CD4-positive, alpha-beta memory T cell (primary cell): ENCODE results near the gene TRDMT1. TPM values are rescaled to one million over a fixed set of nuclear protein-coding genes. Genes with fewer than 3 reads are reported as not detected.

ENCODE experiments used
- CTCF ChIA-PET: fragments of 350-600 bp; sonication (Branson Sonifier 250); formaldehyde crosslinking; loops from one replicate; lab custom pipeline; 2021; ENCODE audit warnings: inconsistent platforms; ENCODE audit not compliant: partially characterized antibody; lab: Charles Lee
- POLR2A ChIA-PET: fragments of 350-600 bp; sonication (Branson Sonifier 250); formaldehyde crosslinking; loops from one replicate; lab custom pipeline; 2021; ENCODE audit not compliant: partially characterized antibody; lab: Charles Lee
- DNase-seq, 5 donors: peaks; one replicate each; pipeline versions ENCODE4 v3.0.0 to v3.0.0-alpha.2; 2020 to 2022; ENCODE audit warnings: mixed read lengths in 1 of 5
- H3K27ac ChIP-seq: one replicate; pipeline ENCODE4 v1.7.0; 2013; ENCODE audit warnings: low read depth, low read length
- H3K27me3 ChIP-seq: 2 replicates; pipeline ENCODE4 v1.7.0; 2013; ENCODE audit warnings: mild to moderate bottlenecking, low read length, moderate library complexity; ENCODE audit not compliant: insufficient read depth
- H3K36me3 ChIP-seq: 2 replicates; pipeline ENCODE4 v1.7.0; 2013; ENCODE audit warnings: mild to moderate bottlenecking, low read length, moderate library complexity; ENCODE audit not compliant: insufficient read depth
- H3K4me1 ChIP-seq: 2 replicates; pipeline ENCODE4 v1.7.0; 2013; ENCODE audit warnings: mild to moderate bottlenecking, low read length, moderate library complexity; ENCODE audit not compliant: insufficient read depth
- H3K4me3 ChIP-seq, 2 donors: one replicate each; pipeline ENCODE4 v1.7.0; 2013; ENCODE audit warnings: low read length in 2 of 2, mild to moderate bottlenecking in 1 of 2
- H3K9me3 ChIP-seq, 2 donors: one replicate each; pipeline ENCODE4 v1.7.0; 2013; ENCODE audit warnings: low read length in 2 of 2, control low read depth in 1 of 2; ENCODE audit not compliant: control insufficient read depth in 1 of 2
- H3K27ac Mint-ChIP-seq, 7 donors: one replicate each; pipeline ENCODE4 v1.8.0; 2020 to 2021; ENCODE audit warnings: mixed read lengths in 7 of 7, mild to moderate bottlenecking in 6 of 7, inconsistent platforms in 3 of 7, moderate library complexity in 3 of 7
- H3K27me3 Mint-ChIP-seq, 2 donors: one replicate each; pipeline ENCODE4 v1.8.0; 2020 to 2021; ENCODE audit warnings: mixed read lengths in 2 of 2
- H3K36me3 Mint-ChIP-seq, 2 donors: one replicate each; pipeline ENCODE4 v1.8.0; 2020 to 2021; ENCODE audit warnings: mixed read lengths in 2 of 2, inconsistent platforms in 1 of 2, mild to moderate bottlenecking in 1 of 2
- H3K4me1 Mint-ChIP-seq, 4 donors: one replicate each; pipeline ENCODE4 v1.8.0; 2020 to 2021; ENCODE audit warnings: mixed read lengths in 4 of 4, mild to moderate bottlenecking in 1 of 4
- H3K4me3 Mint-ChIP-seq, 8 donors: one replicate each; pipeline ENCODE4 v1.8.0; 2020 to 2021; ENCODE audit warnings: mixed read lengths in 8 of 8, mild to moderate bottlenecking in 7 of 8, moderate library complexity in 6 of 8, inconsistent platforms in 3 of 8
- H3K9me3 Mint-ChIP-seq, 8 donors: one replicate each; pipeline ENCODE4 v1.8.0; 2020 to 2021; ENCODE audit warnings: mixed read lengths in 8 of 8, mild to moderate bottlenecking in 5 of 8, inconsistent platforms in 3 of 8, moderate library complexity in 1 of 8
- intact Hi-C: fragments of 100-400 bp; cut with micrococcal nuclease; formaldehyde crosslinking; loops from one replicate; pipeline ENCODE4 v1.15.1; 2023
- polyA plus RNA-seq, 2 donors: library from polyadenylated mRNA; unstranded; fragments of 300-500 nt; fragmentation: Illumina TruSeq; gene quantifications; one replicate each; pipeline ENCODE4 v1.2.3, GENCODE V29; 2021
- total RNA-seq, 2 experiments: library from RNA; stranded (reverse); gene quantifications; one replicate each; pipeline ENCODE4 v1.2.3, GENCODE V29; 2021

TRDMT1 gene
- total and polyA plus RNA-seq, 4 experiments from 2014 or later = 7.3 to 21.3 (median 14.2) TPM

DNA sequence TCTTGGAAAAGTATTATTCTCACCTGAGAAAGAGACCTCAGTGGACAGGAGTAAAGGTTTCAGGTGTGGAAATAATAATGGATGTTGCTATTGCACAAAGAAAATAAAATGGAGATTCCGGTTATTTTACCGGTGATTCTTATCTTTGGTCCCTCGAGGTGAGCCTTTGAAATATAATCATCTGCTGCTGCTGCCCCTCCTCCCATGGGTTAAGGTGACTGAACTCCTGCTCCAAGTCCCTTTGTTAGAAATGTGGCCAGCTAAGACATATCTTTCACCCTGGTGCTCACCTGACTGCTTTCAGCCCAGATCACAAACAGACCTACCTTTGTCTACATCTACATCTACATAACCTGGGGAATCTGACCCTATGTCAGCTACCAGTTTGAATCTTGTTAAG lies 77.5 kb downstream of the TRDMT1 start:
- no peaks in the 10 kb centered on the region for H3K9me3 Mint-ChIP-seq
- no peak for DNase-seq
- no peak overlapping the region for H3K27ac Mint-ChIP-seq
- ChIA-PET POLR2A (no interaction called here), CTCF (no interaction called here)
- H3K36me3 Mint-ChIP-seq = peaks cover 34 to 54% of the 10 kb centered on the region in 2 donors
- no peak overlapping the region for H3K4me3 ChIP-seq
- intact Hi-C loops = no loop called here
- H3K4me1 ChIP-seq = no peaks in the 10 kb centered on the region
- H3K4me3 Mint-ChIP-seq = no peak overlapping the region
- no peaks in the 10 kb centered on the region for H3K9me3 ChIP-seq
- H3K4me1 Mint-ChIP-seq = peaks cover 0 to 3% (median 0%) of the 10 kb centered on the region in 4 donors
- no peak overlapping the region for H3K27ac ChIP-seq
- H3K27me3 Mint-ChIP-seq = no peaks in the 10 kb centered on the region
- H3K36me3 ChIP-seq = no peaks in the 10 kb centered on the region
- no peaks in the 10 kb centered on the region for H3K27me3 ChIP-seq

DNA sequence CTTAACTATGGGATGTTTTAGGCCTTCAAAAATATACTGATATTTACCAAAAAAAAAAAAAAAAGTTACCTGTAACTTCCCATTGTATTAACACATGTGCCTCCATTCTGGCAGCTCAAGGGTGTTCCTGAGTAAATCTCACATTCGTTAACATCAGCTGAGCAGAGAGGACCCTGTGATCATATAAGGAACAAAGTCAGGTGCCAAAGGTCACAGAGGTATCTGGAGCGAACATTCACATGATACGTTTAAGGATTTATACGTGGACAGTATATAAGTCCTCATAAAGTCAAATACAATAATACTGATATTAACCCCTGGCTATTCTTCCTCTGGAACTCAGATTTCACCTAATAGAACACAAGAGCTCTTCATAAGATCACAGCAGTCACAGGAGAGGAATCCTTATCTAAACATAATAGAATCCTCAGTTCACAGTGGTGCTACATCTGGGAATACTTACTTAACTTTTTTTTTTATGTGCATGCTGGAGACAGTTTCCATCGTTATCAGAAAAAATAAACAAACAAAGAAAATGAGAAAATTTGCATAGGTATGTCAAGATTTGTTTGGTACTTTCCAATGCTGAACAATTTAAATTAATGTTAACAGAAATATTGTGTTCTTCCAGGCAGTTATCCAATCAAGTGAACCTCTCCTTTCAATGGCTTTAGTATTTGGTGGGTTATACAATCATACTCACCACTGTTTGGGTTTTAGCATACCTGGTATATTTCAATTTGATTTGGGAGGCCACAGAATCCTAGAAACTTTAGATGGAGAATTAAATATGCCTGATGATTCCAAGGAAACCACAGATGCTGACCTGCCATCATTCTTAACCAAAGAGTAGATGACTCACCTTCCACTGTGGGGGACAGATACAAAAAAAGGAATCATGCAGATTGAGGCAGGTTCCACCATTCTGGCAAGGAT lies 78.5 kb downstream of the TRDMT1 start:
- H3K9me3 ChIP-seq = no peaks in the 10 kb centered on the region
- Mint-ChIP-seq H3K27ac (no peak overlapping the region), H3K4me3 (no peak overlapping the region), H3K36me3 (peaks cover 40 to 59% of the 10 kb centered on the region in 2 donors), H3K27me3 (no peaks in the 10 kb centered on the region), H3K9me3 (no peaks in the 10 kb centered on the region), H3K4me1 (peaks cover 0 to 3% (median 0%) of the 10 kb centered on the region in 4 donors)
- intact Hi-C loops = no loop called here
- no peaks in the 10 kb centered on the region for H3K4me1 ChIP-seq
- H3K36me3 ChIP-seq = no peaks in the 10 kb centered on the region
- no peaks in the 10 kb centered on the region for H3K27me3 ChIP-seq
- no peak overlapping the region for H3K4me3 ChIP-seq
- ChIA-PET POLR2A (no interaction called here), CTCF (no interaction called here)
- no peak overlapping the region for H3K27ac ChIP-seq
- no peak for DNase-seq

DNA sequence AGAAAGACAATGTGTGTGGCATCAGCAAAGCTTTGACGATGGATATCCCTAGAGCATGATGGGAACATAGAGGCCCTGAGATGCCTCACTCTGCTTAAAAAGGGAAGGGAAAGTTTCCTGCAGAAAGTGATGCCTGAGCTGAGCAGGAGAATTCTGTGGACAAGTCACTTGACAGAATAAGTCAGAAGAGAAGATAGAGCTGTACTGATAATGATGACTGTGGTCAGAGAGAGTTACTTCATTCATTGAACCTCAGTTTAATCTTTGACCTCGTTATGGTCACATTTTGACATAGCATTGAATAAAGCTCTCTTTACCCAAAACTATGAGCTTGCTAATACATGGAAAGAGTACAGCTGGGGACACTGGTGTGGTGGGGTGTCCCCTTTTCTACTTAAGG lies 79.4 kb downstream of the TRDMT1 start:
- no peaks in the 10 kb centered on the region for H3K27me3 ChIP-seq
- H3K4me3 ChIP-seq = no peak overlapping the region
- intact Hi-C loops = no loop called here
- no peaks in the 10 kb centered on the region for H3K27me3 Mint-ChIP-seq
- no peak overlapping the region for H3K27ac Mint-ChIP-seq
- DNase-seq = no peak
- H3K4me3 Mint-ChIP-seq = no peak overlapping the region
- peaks cover 43 to 59% of the 10 kb centered on the region in 2 donors for H3K36me3 Mint-ChIP-seq
- H3K4me1 Mint-ChIP-seq = peaks cover 0 to 3% (median 0%) of the 10 kb centered on the region in 4 donors
- no peaks in the 10 kb centered on the region for H3K9me3 ChIP-seq
- no peaks in the 10 kb centered on the region for H3K9me3 Mint-ChIP-seq
- H3K4me1 ChIP-seq = no peaks in the 10 kb centered on the region
- no peaks in the 10 kb centered on the region for H3K36me3 ChIP-seq
- ChIA-PET POLR2A (no interaction called here), CTCF (no interaction called here)
- no peak overlapping the region for H3K27ac ChIP-seq

DNA sequence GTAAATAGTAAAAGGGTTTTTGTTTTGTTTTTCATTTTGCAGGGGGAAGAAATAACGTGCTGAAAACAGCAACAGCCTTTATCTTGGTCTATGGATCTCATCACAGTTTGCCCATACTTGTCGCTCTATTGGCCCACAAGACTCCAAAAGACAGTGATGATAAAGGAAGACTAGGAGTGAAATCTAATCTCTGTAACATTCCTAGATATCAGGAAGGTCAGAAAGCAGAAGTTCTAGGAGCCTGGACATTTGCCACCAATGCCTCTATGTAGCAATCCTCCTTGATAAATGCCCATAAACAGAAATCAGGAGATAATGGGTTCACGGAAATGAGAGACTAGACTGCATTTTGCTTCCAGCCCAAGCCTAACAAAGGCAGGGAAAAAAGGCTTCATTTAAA lies 80.8 kb downstream of the TRDMT1 start:
- Mint-ChIP-seq H3K27ac (no peak overlapping the region), H3K27me3 (no peaks in the 10 kb centered on the region), H3K4me3 (no peak overlapping the region), H3K9me3 (peaks cover 0 to 2% (median 0%) of the 10 kb centered on the region in 8 donors), H3K36me3 (peaks cover 46 to 58% of the 10 kb centered on the region in 2 donors), H3K4me1 (peaks cover 0 to 2% (median 1%) of the 10 kb centered on the region in 4 donors)
- H3K27ac ChIP-seq = no peak overlapping the region
- intact Hi-C loops = no loop called here
- POLR2A ChIA-PET = no interaction called here
- H3K4me1 ChIP-seq = no peaks in the 10 kb centered on the region
- DNase-seq = no peak
- H3K36me3 ChIP-seq = no peaks in the 10 kb centered on the region
- H3K4me3 ChIP-seq = no peak overlapping the region
- CTCF ChIA-PET = no interaction called here
- H3K27me3 ChIP-seq = no peaks in the 10 kb centered on the region
- no peaks in the 10 kb centered on the region for H3K9me3 ChIP-seq

DNA sequence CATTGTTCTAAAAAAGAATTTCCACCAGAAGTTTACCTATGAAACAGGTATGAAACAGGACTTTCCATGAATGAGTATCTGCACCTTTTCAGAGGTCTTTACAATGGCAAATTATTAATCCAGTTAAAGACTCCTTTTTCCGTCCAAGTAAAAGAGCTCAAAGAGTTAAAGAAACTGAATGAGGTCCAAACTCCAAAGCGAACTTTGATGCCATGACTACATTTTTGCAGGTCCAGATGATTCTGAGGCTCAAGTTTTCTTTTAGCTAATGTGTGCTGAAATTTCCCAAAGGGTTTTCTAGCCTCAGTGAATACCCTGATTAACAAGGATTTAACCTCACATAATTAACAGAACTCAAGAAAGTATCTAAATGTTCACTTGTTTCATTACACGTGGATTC lies 81.6 kb downstream of the TRDMT1 start:
- peaks cover 3 to 11% (median 8%) of the 10 kb centered on the region in 4 donors for H3K4me1 Mint-ChIP-seq
- intact Hi-C loops = loop anchor here (5.0 kb wide), 1 partner anchor 683 kb away; the partner anchor contains the start of gene PTER
- H3K27ac Mint-ChIP-seq = no peak overlapping the region
- no peaks in the 10 kb centered on the region for H3K27me3 ChIP-seq
- peaks cover 51 to 56% of the 10 kb centered on the region in 2 donors for H3K36me3 Mint-ChIP-seq
- no peak overlapping the region for H3K4me3 ChIP-seq
- H3K27me3 Mint-ChIP-seq = no peaks in the 10 kb centered on the region
- H3K4me3 Mint-ChIP-seq = no peak overlapping the region
- peaks cover 0 to 2% (median 0%) of the 10 kb centered on the region in 8 donors for H3K9me3 Mint-ChIP-seq
- no peak overlapping the region for H3K27ac ChIP-seq
- peaks cover 4% of the 10 kb centered on the region for H3K4me1 ChIP-seq
- POLR2A ChIA-PET = no interaction called here
- H3K36me3 ChIP-seq = no peaks in the 10 kb centered on the region
- CTCF ChIA-PET = no interaction called here
- DNase-seq = no peak
- H3K9me3 ChIP-seq = no peaks in the 10 kb centered on the region

- intact Hi-C loops = loop anchor here (5.0 kb wide), 1 partner anchor 679 kb away; the partner anchor contains the start of gene PTER
These were observed 85.3 kb downstream of the TRDMT1 start for GRCh38 chr10:17116193-17116592.

GRCh38 chr10:17115683-17116082 lies 85.8 kb downstream of the TRDMT1 start:
- H3K9me3 ChIP-seq = no peaks in the 10 kb centered on the region
- Mint-ChIP-seq H3K4me3 (no peak overlapping the region), H3K36me3 (peaks cover 39 to 46% of the 10 kb centered on the region in 2 donors), H3K4me1 (peaks cover 3 to 15% (median 10%) of the 10 kb centered on the region in 4 donors), H3K27ac (peak overlapping the region in 1 of 7 donors; percentile 54), H3K27me3 (no peaks in the 10 kb centered on the region), H3K9me3 (peaks cover 0 to 2% (median 0%) of the 10 kb centered on the region in 8 donors)
- no peak overlapping the region for H3K4me3 ChIP-seq
- intact Hi-C loops = loop anchor here (5.0 kb wide), 1 partner anchor 678 kb away; the partner anchor contains the start of gene PTER
- no peak overlapping the region for H3K27ac ChIP-seq
- POLR2A ChIA-PET = interaction anchor here (1.2 kb wide), 1 partner anchor 114 kb away, joined by 5 read pairs; no protein-coding TSS in a partner anchor
- CTCF ChIA-PET = no interaction called here
- peaks cover 4% of the 10 kb centered on the region for H3K4me1 ChIP-seq
- DNase-seq = no peak
- no peaks in the 10 kb centered on the region for H3K36me3 ChIP-seq
- H3K27me3 ChIP-seq = no peaks in the 10 kb centered on the region

More at GRCh38 chr10:17116193-17116592, 85.3 kb downstream of the TRDMT1 start:
- CTCF ChIA-PET = interaction anchor here (1.2 kb wide), 1 partner anchor 9 kb away, joined by 4 read pairs; no protein-coding TSS in a partner anchor
- no peaks in the 10 kb centered on the region for H3K27me3 Mint-ChIP-seq
- Histone ChIP-seq H3K4me3 (no peak overlapping the region), H3K27me3 (no peaks in the 10 kb centered on the region), H3K27ac (no peak overlapping the region), H3K9me3 (no peaks in the 10 kb centered on the region), H3K36me3 (no peaks in the 10 kb centered on the region), H3K4me1 (peaks cover 4% of the 10 kb centered on the region)
- no peak overlapping the region for H3K4me3 Mint-ChIP-seq
- POLR2A ChIA-PET = no interaction called here
- peaks cover 3 to 15% (median 10%) of the 10 kb centered on the region in 4 donors for H3K4me1 Mint-ChIP-seq
- peak overlapping the region in 1 of 7 donors; percentile 69 for H3K27ac Mint-ChIP-seq
- peaks cover 42 to 44% of the 10 kb centered on the region in 2 donors for H3K36me3 Mint-ChIP-seq
- H3K9me3 Mint-ChIP-seq = peaks cover 0 to 2% (median 0%) of the 10 kb centered on the region in 8 donors
- DNase-seq = no peak
